Measurements from ENCODE around the gene PDS5A.
A peak's percentile ranks its signal among the peaks of the same experiment; 100 is the strongest.

DNA sequence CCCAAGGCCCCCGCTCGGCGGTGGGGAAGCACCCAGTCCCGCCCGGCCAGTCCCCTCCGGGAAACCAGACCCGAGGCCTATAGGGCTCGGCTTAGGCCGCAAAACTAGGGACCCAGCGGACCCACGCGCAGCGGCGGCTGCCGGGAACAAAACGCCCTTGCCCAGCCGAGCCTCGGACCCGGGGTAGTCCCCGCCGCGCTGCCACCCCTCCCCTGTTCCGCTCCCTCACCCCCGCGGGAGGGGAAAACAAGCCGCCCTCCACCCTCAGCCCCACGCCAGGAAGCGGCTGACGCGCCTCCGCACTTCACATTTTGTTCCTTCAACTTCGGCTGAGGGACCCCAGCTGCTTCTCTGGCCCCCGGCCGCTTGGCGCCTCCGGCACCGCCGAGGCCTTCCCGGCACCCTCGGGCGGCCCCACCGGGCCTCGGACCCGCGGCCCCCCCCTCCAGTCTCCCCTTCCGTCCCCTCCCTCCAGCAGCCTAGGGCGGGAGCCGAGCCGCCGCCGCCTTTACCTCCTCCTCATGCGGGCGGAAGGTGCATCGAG lies 694 bp downstream of the PDS5A start:
- TF ChIP-seq SP1 (IDR thresholded peaks at IDR 0.05) (no peak), SP1 (CRISPR knock-in tag; IDR thresholded peaks at IDR 0.05) (no peak), KDM1A (CRISPR knock-in tag; IDR thresholded peaks at IDR 0.05) (no peak), ZFX (CRISPR knock-in tag; IDR thresholded peaks at IDR 0.05; ENCODE audit: low read depth) (peak; percentile 90), TAF1 (CRISPR knock-in tag; IDR thresholded peaks at IDR 0.05) (peak; percentile 40; the same call in 1 of the 2 replicates), JUN (CRISPR knock-in tag; IDR thresholded peaks at IDR 0.05) (no peak), POLR2AphosphoS5 (IDR thresholded peaks at IDR 0.05; ENCODE audit: low read depth, low read length) (no peak)

All from HepG2 (cell line).